Osteoblast (primary cell): ENCODE results near the gene SLC43A3. TPM values are rescaled to one million over a fixed set of nuclear protein-coding genes. Genes with fewer than 3 reads are reported as not detected.

Experiments
- DNase-seq: peaks from one replicate; pipeline ENCODE4 v3.0.0; 2011; ENCODE audit warnings: low spot score, mixed read lengths; ENCODE audit not compliant: insufficient read length; ENCODE audit errors: missing footprints
- H2AFZ ChIP-seq: 2 replicates; pipeline ENCODE4 v1.6.0; 2011; ENCODE audit warnings: mild to moderate bottlenecking, low read length
- H3K27ac ChIP-seq: 2 replicates; pipeline ENCODE4 v1.5.1; 2011; ENCODE audit warnings: mild to moderate bottlenecking, low read depth, low read length, moderate library complexity
- H3K27me3 ChIP-seq: 2 replicates; pipeline ENCODE4 v1.6.0; 2012; ENCODE audit warnings: mild to moderate bottlenecking, control low read depth, inconsistent platforms, low read length, moderate library complexity; ENCODE audit not compliant: insufficient read depth
- H3K36me3 ChIP-seq: 2 replicates; pipeline ENCODE4 v1.5.1; 2011; ENCODE audit warnings: mild to moderate bottlenecking, low read length, control low read depth, moderate library complexity; ENCODE audit not compliant: insufficient read depth
- H3K4me1 ChIP-seq: 2 replicates; pipeline ENCODE4 v1.5.1; 2011; ENCODE audit warnings: mild to moderate bottlenecking, low read length, control low read depth, moderate library complexity; ENCODE audit not compliant: insufficient read depth
- H3K4me2 ChIP-seq: 2 replicates; pipeline ENCODE4 v1.6.0; 2011; ENCODE audit warnings: mild to moderate bottlenecking, low read length; ENCODE audit not compliant: insufficient read depth
- H3K4me3 ChIP-seq: fragments of 200-600 bp; sonication (generic); 3 replicates; pipeline ENCODE4 v1.5.1; 2012; ENCODE audit warnings: mild to moderate bottlenecking, low read length, inconsistent platforms; ENCODE audit not compliant: insufficient read depth
- H3K79me2 ChIP-seq: 2 replicates; pipeline ENCODE4 v1.6.0; 2012; ENCODE audit warnings: mild to moderate bottlenecking, low read length, control low read depth, inconsistent platforms; ENCODE audit not compliant: insufficient read depth
- H3K9me3 ChIP-seq: 2 replicates; pipeline ENCODE4 v1.5.1; 2011; ENCODE audit warnings: low read depth, low read length, control low read depth
- H4K20me1 ChIP-seq: 2 replicates; pipeline ENCODE4 v1.6.0; 2012; ENCODE audit warnings: mild to moderate bottlenecking, low read length, control low read depth; ENCODE audit not compliant: insufficient read depth
- CTCF ChIP-seq: IDR thresholded peaks from 2 replicates; pipeline ENCODE4 v1.5.1; 2011; ENCODE audit warnings: mild to moderate bottlenecking, low read depth, low read length, moderate library complexity; ENCODE audit errors: extremely low read depth
- total RNA-seq: library from RNA; depleted of rRNA; stranded (reverse); fragments of >200 nt; gene quantifications from 2 replicates; pipeline ENCODE4 v1.2.3, GENCODE V29; 2012

SLC43A3 gene
- total RNA-seq, 1 donor: 51.4 TPM

GRCh38 chr11:57464539-57465181 lies 37.7 kb upstream of the SLC43A3 start:
- peak; percentile 86 for DNase-seq
- Histone ChIP-seq H3K27me3 (peaks cover 26% of the 10 kb centered on the region), H3K4me3 (no peak overlapping the region), H3K9me3 (no peaks in the 10 kb centered on the region), H3K36me3 (no peaks in the 10 kb centered on the region), H3K79me2 (no peaks in the 10 kb centered on the region), H2AFZ (no peak overlapping the region), H4K20me1 (no peaks in the 10 kb centered on the region), H3K4me1 (no peaks in the 10 kb centered on the region), H3K4me2 (no peak overlapping the region), H3K27ac (no peak overlapping the region)
- TF ChIP-seq CTCF: no peak

- H3K27ac ChIP-seq: no peak overlapping the region
- DNase-seq: peak; percentile 89
These were observed 37.0 kb upstream of the SLC43A3 start for GRCh38 chr11:57463671-57464538.

GRCh38 chr11:57462597-57462996 lies 35.7 kb upstream of the SLC43A3 start:
- Histone ChIP-seq H4K20me1 (no peaks in the 10 kb centered on the region), H3K4me3 (no peak overlapping the region), H3K79me2 (no peaks in the 10 kb centered on the region), H3K4me1 (peaks cover 6% of the 10 kb centered on the region), H3K36me3 (no peaks in the 10 kb centered on the region), H3K27me3 (peaks cover 44% of the 10 kb centered on the region), H2AFZ (no peak overlapping the region), H3K27ac (no peak overlapping the region), H3K4me2 (no peak overlapping the region), H3K9me3 (no peaks in the 10 kb centered on the region)
- DNase-seq: peak; percentile 63
- TF ChIP-seq CTCF: no peak

More at GRCh38 chr11:57463671-57464538, 37.0 kb upstream of the SLC43A3 start:
- H4K20me1 ChIP-seq: no peaks in the 10 kb centered on the region
- peaks cover 1% of the 10 kb centered on the region for H3K4me1 ChIP-seq
- H3K36me3 ChIP-seq: no peaks in the 10 kb centered on the region
- H3K79me2 ChIP-seq: no peaks in the 10 kb centered on the region
- TF ChIP-seq CTCF: no peak
- no peak overlapping the region for H3K4me2 ChIP-seq
- no peaks in the 10 kb centered on the region for H3K9me3 ChIP-seq
- no peak overlapping the region for H2AFZ ChIP-seq
- peaks cover 34% of the 10 kb centered on the region for H3K27me3 ChIP-seq
- no peak overlapping the region for H3K4me3 ChIP-seq
